SKM-1 treated with dmso at 0.1 percent for 144 hours (cell line): ENCODE measurements around the gene MRPS12.
"Not testable (repeated sequence)": the region's sequence is repeated elsewhere in the genome, so short reads cannot be mapped to it uniquely, and the experiment has no call there.

Experiments used
- DNase-seq: peaks from one replicate; lab custom pipeline; 2025; ENCODE audit not compliant: unreplicated experiment; lab: John Stamatoyannopoulos, UW

MRPS12 gene

DNA sequence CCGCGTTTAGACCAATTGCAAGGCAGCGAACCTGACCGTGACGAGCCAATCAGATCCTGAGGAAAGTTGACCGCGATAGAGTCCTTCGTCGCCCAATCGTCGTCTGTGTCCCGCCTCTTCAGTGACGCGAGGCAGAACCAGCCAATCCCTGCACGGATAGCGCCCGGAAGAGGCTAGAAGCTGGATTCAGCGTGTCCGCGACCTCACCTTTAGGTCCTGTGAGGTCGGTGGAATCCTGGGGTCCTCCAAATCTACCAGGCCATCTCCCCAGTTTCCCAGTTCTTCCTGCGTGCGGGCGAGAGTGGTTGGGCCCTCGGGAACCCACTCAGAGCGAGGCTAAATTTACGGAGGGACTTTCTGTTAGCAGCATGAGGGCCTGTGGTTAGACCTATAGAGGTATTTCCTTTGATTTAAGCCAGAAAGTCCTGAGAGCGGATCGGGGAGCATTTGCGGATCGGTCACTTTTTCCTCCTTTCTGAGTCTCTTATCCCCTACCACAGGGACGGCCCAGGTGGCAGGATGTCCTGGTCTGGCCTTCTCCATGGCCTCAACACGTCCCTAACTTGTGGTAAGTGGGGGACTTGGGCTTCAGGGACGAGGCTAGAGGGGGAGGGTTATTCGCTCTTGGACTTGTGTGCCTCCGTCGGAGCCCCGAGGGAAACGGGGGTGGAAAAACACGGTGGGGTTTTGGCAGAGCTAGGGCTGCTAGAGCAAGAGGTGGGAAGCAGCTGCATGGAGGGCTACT is at the start of gene MRPS12:
MRPS12 (plus strand) TSS at position 169 of the 745 bp plus-strand sequence; CDS start at position 520, 351 bp downstream.
- peak; percentile 97 for DNase-seq

DNA sequence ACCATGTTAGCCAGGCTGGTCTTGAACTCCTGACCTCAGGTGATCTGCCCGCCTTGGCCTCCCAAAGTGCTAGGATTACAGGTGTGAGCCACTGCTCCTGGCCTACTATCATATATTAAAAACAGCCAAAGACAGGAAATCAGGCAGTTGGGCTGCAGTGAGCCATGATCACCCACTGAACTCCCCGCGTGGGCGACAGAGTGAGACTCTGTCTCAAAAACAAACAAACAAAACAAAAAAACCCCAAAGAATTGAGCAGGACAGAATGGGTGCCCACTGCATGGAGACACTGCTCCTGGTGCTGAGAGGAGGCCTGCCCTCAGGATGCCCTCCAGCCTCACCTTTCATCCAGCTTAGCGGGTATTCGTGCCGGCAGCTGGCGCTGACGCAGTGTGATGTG is 47.5 kb upstream of the MRPS12 start:
- no peak for DNase-seq

DNA sequence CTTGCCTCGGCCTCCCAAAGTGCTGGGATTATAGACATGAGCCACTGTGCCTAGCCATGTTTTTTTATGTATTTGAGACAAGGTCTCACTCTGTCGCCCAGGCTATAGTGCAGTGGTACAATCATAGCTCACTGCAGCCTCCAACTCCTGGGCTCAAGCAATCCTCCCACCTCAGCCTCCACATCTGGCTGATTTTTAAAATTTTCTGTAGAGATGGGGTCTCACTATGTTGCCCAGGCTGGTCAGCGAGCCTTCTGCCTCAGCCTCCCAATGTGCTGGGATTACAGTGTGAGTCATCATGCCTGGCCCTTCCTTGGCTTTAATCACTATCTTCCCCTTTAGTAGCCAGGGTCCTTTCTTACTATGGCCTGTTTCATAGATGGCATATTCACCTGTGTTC is 46.1 kb upstream of the MRPS12 start:
- not testable (repeated sequence) for DNase-seq

DNA sequence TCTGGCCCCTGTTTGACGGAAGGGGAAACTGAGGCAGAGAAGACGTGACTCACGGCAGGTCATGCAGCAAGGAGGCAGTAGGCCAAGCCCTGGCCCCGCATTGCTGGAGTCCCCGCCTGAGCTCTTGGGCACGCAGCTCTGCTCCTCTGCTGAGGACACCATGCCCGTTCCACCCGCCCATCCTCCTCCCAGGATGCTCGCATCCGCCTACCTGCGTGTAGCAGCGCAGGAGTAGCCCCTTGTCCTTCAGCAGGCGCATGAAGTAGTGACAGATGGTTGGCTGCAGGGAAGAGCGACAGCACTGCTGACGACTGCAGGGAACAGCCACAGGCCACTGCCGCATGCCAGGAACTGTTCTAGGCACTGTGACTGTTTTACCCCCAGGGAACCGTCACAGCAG is 41.9 kb upstream of the MRPS12 start:
- DNase-seq, result no peak

DNA sequence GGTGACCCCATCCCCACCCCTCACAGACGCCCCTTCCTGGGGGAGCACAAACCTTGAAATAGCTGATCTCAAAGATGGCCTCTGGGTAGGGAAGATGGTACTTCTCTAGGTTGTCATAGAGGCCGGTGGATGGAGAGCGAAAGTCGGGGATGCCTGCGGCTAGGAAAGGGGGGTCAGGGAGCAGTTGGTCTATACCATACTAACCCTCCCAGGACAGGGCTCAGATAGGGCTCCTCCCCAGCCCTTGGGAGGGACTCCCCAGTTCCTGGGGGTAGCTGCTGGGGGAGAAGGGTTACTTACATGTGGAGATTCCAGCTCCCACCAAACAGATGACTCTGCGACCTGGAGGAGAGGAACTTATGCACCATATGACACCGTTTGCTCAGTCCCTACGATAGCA is 40.9 kb upstream of the MRPS12 start:
- DNase-seq, result no peak

DNA sequence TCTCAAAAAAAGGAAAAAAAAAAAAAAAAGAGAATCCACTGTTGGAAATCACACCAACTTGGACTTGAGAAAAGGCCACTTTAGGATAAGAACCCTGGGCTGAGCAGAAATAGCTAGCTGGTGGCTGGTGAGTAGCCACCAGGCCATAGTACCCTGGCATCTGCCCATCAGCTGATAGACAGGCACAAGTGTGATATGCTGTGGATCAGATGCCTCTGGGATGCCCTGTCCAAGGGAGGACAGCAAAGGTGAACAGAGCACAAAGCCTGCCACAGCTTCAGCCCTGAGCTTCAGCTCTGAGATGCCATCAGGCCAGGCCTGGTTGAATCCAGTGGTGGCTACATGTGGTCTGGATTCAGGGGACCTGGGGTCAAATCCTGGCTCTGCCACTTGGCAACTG is 40.1 kb upstream of the MRPS12 start:
- DNase-seq, result no peak

DNA sequence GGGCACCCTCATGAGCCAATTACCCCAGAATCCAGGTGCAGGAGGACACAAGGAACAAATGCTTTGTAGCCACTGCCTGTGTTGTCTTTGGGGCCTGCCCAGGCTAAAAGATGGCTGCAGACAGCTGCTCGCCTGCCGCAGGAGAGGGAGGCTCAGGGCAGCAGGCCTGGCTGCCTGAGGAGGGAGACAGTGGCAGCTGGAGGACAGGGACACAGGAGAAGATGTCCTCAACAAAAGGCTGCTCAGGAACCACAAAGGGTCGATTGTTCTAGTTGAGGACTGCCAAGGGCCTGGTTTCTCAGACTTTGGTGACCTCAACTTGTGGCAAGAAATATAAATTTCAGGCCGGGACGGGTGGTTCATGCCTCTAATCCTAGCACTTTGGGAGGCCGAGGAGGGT is 39.0 kb upstream of the MRPS12 start:
- no peak for DNase-seq

DNA sequence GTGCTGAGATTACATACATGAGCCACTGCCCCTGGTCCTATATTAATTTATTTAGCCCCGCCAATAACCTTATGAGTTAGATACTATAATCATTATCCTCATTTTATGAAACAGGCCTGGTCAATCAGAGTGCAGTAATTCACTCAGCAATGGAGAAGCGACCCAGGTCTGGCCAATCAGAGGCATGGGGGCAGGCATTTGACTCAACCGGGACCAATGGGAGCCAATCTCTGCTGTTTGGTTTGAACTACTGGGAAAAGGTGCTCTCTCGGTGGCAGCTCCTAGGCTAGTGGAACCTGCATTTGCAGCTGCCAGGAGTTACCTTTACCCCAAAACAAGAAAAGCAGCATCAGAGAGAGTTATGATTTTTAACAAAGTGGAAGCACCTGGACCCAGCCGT is 37.9 kb upstream of the MRPS12 start:
- DNase-seq, result no peak

DNA sequence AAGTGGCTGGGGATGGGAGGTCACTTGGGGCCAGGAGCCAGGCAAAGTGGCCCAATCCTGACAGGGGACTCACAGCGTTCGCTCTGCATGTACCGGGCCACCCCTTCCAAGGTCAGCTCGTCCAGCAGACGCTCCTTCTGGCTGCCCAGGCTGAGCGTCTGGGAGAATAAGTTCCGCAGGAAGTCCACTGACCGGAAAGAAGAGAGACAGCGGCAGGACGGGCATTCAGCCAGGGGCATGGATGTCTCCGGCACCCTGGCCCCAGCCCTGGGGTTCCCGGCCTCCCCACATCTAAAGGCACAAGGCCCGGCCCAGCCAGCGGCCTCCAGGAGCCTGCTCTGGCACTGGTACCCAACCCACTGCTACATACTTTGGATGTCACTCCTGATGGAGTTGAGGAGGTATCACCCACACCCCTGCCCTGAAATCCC is 37.4 kb upstream of the MRPS12 start:
- DNase-seq, result no peak

DNA sequence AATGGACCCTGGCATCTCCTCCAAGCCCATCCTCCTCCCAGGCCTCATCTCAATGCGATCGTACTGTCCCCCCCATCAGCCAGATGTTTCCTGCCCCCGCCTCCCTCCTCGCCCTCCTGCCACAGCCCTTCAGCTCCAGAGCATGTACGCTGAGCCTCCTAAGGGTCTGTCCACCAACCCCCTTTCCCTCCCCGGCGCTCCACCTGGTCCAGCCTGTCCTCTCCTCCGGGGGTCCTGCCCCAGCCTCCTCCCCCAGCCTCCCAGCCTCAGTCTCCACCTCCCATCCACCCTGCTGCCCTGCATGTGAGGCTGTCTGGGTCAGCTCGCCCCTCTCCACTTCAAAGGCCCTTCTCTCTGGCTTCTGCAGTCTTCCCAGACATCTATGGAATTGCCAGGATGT is 35.8 kb upstream of the MRPS12 start:
- no peak for DNase-seq

DNA sequence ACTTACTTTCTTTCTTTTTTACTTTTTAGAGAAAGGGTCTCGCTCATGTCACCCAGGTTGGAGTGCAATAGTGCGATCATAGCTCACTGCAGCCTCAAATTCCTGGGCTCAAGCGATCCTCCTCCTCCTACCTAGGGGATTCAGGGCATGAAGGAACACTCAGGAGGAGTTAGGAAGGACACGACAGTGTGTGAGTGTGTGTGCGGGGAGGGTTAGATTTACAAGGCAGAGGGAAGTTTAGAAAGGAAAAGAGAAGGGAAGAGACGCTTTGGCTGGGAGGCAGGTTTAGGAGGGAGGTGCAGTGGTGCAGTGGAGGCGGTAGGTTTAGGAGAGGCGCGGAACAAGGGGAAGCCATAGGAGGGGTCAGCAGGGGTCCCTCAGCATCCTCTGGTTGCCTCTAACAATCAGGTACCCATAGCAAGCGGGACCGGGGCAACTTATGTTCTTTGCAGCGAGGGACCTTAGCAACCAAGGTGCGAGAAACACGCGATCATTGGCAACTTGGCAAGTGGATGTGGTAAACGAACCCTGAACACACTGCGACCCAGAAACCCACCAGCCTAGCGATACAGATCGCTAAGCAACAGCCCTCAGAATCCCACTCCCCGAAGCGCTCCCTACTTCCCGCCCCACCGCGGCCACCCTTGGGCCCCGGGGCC is 31.8 kb upstream of the MRPS12 start:
- DNase-seq, result no peak

DNA sequence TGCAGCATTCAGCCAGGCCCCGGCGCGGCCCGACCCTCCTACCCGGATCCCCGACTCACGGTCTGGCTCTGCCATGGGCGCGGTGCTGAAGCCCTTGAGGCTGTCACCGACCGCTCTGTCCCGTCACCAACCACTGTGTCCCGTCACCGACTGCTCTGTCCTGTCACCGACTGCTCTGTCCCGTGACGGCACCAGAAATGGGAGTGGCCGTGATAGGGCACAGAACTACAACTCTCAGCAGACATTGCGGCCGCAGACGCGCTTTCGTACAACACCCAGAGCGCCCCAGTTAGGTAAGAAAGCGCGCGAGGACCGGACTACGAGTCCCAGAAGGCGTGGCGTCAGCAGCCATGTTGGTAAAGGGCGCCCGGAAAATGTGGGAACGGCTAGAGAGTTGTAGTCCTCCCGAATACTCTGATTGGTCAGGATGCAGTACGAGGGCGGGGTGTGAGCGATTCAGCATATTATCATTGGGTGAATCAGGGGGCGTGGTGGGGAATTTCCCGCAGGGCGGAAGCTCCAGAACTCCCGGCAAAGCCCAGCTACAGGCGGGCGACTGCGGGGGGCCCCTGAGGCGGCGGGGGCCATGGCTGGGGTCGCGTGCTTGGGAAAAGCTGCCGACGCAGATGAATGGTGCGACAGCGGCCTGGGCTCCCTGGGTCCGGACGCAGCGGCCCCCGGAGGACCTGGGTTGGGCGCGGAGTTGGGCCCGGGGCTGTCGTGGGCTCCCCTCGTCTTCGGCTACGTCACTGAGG is 31.1 kb upstream of the MRPS12 start, which contains the start of the genes NFKBIB and SIRT2:
NFKBIB (plus strand) TSS at position 523 of the 755 bp plus-strand sequence; CDS start at position 587, 64 bp downstream.
SIRT2 (minus strand) TSS at position 172 of the 755 bp plus-strand sequence; CDS start at position 75, 97 bp downstream.
- peak; percentile 99 for DNase-seq

DNA sequence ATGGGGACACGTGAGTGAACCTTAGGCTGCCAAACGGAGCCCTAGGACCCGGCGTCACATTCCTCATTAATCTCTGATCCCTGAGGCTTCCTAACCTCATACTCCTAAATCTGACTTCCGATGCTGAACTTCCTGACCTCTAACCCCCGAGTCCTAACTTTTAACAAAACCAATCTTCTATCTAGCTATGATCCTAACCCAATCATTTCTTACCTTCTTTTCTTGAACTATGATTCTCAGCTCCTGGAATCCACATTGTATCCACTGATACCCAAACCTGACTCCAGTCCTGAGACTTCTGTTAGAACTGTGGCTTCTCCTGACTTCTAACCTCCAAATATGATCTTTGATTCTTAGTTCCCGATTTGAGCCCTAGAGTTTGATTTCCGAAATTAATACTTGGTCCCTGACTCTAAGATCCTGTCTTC is 30.5 kb upstream of the MRPS12 start:
- DNase-seq, result no peak

DNA sequence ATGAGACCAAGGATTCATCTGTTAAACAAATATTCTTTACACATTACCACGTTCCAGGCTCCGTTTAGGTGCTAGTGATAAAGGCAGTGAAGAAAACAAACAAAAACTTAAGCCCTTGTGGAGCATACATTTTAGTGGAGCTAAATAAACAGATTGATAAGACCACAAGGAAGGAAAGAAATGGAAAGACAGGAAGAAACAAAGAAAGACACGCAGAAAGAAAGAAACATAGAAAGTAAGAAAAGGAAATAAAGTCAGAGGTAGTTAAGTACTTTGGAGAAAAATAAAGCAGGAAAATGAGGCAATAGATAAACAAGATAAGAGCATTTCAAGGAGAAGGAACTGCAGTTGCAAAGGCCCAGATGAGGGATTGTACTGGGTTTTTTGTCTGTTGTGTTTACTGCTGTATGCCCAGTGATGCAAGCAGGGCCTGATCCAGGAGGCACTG is 30.0 kb upstream of the MRPS12 start:
- DNase-seq, result no peak

DNA sequence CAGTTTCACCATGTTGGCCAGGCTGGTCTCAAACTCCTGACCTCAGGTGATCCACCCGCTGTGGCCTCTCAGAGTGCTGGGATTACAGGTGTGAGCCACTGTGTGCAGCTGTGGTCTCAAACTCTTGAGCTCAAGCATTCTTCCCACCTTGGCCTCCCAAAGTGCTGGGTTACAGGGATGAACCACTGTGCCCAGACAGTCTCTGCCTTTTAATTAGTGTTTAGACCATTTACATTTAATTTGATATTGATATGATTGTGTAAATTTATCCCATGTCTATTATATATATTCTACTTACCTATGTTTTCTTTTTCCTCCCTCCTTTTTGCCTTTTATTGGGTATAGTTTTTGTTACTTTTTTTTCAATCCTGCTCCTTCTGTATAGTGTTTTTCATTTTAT is 29.1 kb upstream of the MRPS12 start:
- DNase-seq, result no peak

DNA sequence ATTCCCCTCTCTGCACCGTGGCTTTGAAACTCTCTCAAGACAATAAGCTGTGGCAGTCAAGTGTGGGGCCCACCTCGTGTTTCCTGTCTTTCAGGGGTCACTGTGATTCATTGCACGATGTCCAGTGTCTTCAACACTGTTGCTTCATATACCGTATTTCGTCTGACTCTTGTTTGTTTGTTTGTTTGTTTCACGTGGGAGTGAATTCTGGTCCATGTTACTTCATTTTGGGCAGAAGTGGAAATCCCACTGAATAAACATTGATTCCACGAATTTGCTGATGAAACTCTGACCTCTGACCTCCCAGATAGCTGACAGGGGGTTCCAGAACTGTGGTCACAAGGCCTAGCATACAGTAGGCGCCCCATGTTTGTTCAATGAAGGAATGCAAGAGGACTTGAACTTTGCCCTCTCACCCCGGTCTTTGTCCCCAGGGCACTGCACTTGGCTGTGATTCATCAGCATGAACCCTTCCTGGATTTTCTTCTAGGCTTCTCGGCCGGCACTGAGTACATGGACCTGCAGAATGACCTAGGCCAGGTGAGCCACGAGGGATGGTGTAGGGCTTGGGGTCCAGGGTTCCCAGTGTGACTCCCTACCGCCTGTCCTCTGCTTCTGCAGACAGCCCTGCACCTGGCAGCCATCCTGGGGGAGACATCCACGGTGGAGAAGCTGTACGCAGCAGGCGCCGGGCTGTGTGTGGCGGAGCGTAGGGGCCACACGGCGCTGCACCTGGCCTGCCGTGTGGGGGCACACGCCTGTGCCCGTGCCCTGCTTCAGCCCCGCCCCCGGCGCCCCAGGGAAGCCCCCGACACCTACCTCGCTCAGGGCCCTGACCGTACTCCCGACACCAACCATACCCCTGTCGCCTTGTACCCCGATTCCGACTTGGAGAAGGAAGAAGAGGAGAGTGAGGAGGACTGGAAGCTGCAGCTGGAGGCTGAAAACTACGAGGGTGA is 25.9 kb upstream of the MRPS12 start:
- no peak for DNase-seq

DNA sequence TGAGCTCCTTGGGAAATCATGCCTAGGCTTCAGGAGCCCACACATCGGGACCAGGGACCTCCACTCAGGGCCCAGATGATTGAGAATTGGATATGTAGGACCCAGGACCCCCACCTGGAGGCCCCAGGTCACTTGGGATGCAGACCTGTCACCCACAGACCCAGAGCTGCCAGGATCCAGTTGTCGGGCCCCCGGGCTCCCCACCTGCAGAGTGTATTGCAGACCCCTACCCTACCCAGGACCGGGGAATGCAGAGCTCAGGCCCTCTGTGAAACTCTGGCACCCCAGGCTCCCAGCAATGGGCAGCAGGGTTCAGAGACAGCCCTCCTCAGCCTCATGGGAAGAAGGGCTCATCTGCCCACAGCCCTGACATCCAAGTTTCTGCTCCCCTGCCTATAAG is 25.1 kb upstream of the MRPS12 start:
- no peak for DNase-seq

DNA sequence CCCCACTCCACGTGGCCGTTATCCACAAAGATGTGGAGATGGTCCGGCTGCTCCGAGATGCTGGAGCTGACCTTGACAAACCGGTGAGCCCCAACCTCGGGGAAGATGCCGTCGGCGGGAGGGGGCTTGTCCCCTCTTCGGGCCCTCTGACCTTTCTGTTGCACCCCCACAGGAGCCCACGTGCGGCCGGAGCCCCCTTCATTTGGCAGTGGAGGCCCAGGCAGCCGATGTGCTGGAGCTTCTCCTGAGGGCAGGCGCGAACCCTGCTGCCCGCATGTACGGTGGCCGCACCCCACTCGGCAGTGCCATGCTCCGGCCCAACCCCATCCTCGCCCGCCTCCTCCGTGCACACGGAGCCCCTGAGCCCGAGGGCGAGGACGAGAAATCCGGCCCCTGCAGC is 23.5 kb upstream of the MRPS12 start:
- no peak for DNase-seq

DNA sequence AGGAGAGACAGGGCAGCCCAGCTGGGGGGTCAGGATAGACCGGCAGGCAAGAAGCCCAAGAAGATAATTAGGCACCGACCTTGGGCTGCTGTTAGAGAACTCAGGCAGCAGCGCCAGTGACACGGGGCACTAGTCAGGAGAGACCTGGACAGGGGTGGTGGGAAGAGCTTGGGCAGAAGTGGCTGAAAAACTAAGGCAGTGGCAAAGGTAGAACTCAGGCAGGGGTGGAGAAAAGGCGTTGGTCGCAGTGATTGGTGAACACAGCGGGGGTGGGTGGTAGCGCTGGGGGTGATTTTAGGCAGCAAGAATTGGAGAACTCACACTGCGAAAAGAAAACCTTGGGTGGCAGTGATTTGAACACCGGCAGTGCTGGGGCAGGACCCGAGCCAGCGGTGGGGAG is 23.1 kb upstream of the MRPS12 start:
- DNase-seq, result no peak

DNA sequence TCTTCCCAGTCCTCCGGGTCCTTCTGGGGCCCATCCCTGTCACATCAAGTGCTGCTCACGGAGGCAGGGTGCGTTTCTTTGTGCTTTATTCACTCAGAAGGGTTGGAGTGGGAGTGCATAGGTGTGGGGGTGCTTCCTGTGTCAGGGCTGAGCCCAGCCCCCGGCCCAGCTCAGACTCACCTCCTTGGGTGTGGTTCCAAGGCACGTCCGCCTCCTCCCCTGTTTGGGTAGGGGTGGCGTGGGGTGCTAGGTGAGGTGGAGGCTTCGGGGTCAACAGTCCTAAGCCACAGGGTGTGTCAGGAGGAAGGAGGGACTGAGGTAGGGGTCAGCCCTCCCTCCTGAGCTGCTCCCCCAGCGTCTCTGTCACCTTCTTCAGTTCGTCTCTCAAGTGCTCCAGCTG is 21.8 kb upstream of the MRPS12 start:
- no peak for DNase-seq
